ENCODE measurements around the gene GPT2. TPM values are rescaled to one million over a fixed set of nuclear protein-coding genes. Genes with fewer than 3 reads are reported as not detected.
"Not testable (repeated sequence)": the region's sequence is repeated elsewhere in the genome, so short reads cannot be mapped to it uniquely, and the experiment has no call there.

GPT2 gene
- total RNA-seq, 1 donor from 2014 or later: 71.2 TPM

GRCh38 chr16:46859719-46860152 lies 24.4 kb upstream of the GPT2 start:
- no peak overlapping the region for H3K4me3 ChIP-seq (ENCODE audit: low read depth, low read length)
- peak; percentile 70 for DNase-seq (ENCODE audit: low read depth)
- no peaks in the 10 kb centered on the region for H3K36me3 ChIP-seq (ENCODE audit: control insufficient read depth, insufficient read depth, low read length)
- H3K27me3 ChIP-seq (ENCODE audit: control insufficient read depth, insufficient read depth, low read length): no peaks in the 10 kb centered on the region
- TF ChIP-seq CTCF (IDR thresholded peaks at IDR 0.05; ENCODE audit: insufficient read depth, low read length, poor library complexity, severe bottlenecking): no peak

GRCh38 chr16:46862555-46863447 lies 21.4 kb upstream of the GPT2 start:
- TF ChIP-seq CTCF (IDR thresholded peaks at IDR 0.05; ENCODE audit: insufficient read depth, low read length, poor library complexity, severe bottlenecking): no peak
- no peak overlapping the region for H3K4me3 ChIP-seq (ENCODE audit: low read depth, low read length)
- no peaks in the 10 kb centered on the region for H3K36me3 ChIP-seq (ENCODE audit: control insufficient read depth, insufficient read depth, low read length)
- no peaks in the 10 kb centered on the region for H3K27me3 ChIP-seq (ENCODE audit: control insufficient read depth, insufficient read depth, low read length)
- DNase-seq (ENCODE audit: low read depth): no peak

- no peak for DNase-seq (ENCODE audit: low read depth)
- no peak for TF ChIP-seq CTCF (IDR thresholded peaks at IDR 0.05; ENCODE audit: insufficient read depth, low read length, poor library complexity, severe bottlenecking)
- Histone ChIP-seq H3K27me3 (ENCODE audit: control insufficient read depth, insufficient read depth, low read length) (no peaks in the 10 kb centered on the region), H3K36me3 (ENCODE audit: control insufficient read depth, insufficient read depth, low read length) (no peaks in the 10 kb centered on the region), H3K4me3 (ENCODE audit: low read depth, low read length) (no peak overlapping the region)
These were observed 17.9 kb upstream of the GPT2 start for GRCh38 chr16:46866286-46866685.

- not testable (repeated sequence) for DNase-seq (ENCODE audit: low read depth); H3K36me3 ChIP-seq (ENCODE audit: control insufficient read depth, insufficient read depth, low read length); H3K4me3 ChIP-seq (ENCODE audit: low read depth, low read length); H3K27me3 ChIP-seq (ENCODE audit: control insufficient read depth, insufficient read depth, low read length)
These were observed 16.7 kb upstream of the GPT2 start for GRCh38 chr16:46867486-46867885.

GRCh38 chr16:46868891-46869290 lies 15.3 kb upstream of the GPT2 start:
- not testable (repeated sequence) for H3K36me3 ChIP-seq (ENCODE audit: control insufficient read depth, insufficient read depth, low read length); DNase-seq (ENCODE audit: low read depth)

GRCh38 chr16:46871597-46871996 lies 12.6 kb upstream of the GPT2 start:
- no peaks in the 10 kb centered on the region for H3K27me3 ChIP-seq (ENCODE audit: control insufficient read depth, insufficient read depth, low read length)
- no peak overlapping the region for H3K4me3 ChIP-seq (ENCODE audit: low read depth, low read length)
- no peak for TF ChIP-seq CTCF (IDR thresholded peaks at IDR 0.05; ENCODE audit: insufficient read depth, low read length, poor library complexity, severe bottlenecking)
- no peaks in the 10 kb centered on the region for H3K36me3 ChIP-seq (ENCODE audit: control insufficient read depth, insufficient read depth, low read length)
- no peak for DNase-seq (ENCODE audit: low read depth)

More at GRCh38 chr16:46868891-46869290, 15.3 kb upstream of the GPT2 start:
- H3K27me3 ChIP-seq (ENCODE audit: control insufficient read depth, insufficient read depth, low read length); H3K4me3 ChIP-seq (ENCODE audit: low read depth, low read length): not testable (repeated sequence)

GRCh38 chr16:46873201-46873600 lies 11.0 kb upstream of the GPT2 start:
- no peak for DNase-seq (ENCODE audit: low read depth)
- no peak for TF ChIP-seq CTCF (IDR thresholded peaks at IDR 0.05; ENCODE audit: insufficient read depth, low read length, poor library complexity, severe bottlenecking)
- H3K27me3 ChIP-seq (ENCODE audit: control insufficient read depth, insufficient read depth, low read length): no peaks in the 10 kb centered on the region
- H3K4me3 ChIP-seq (ENCODE audit: low read depth, low read length): no peak overlapping the region
- H3K36me3 ChIP-seq (ENCODE audit: control insufficient read depth, insufficient read depth, low read length): no peaks in the 10 kb centered on the region

All from kidney epithelial cell (primary cell).